ENCODE measurements around the gene NTM.

- no peak for TF ChIP-seq CTCF (IDR thresholded peaks at IDR 0.05)
- no peak for TF ChIP-seq POLR2AphosphoS5 (IDR thresholded peaks at IDR 0.05)
- no peak for TF ChIP-seq POLR2A (IDR thresholded peaks at IDR 0.05)
These were observed 405.8 kb downstream of the NTM start for GRCh38 chr11:131776211-131776610.

Data from transverse colon (tissue), 4 donors.